MV-4-11 (cell line): ENCODE measurements around the gene BRCA1.

Source experiments
- DNase-seq: peaks from one replicate; lab custom pipeline; 2025; lab: John Stamatoyannopoulos, UW

BRCA1 gene

DNA sequence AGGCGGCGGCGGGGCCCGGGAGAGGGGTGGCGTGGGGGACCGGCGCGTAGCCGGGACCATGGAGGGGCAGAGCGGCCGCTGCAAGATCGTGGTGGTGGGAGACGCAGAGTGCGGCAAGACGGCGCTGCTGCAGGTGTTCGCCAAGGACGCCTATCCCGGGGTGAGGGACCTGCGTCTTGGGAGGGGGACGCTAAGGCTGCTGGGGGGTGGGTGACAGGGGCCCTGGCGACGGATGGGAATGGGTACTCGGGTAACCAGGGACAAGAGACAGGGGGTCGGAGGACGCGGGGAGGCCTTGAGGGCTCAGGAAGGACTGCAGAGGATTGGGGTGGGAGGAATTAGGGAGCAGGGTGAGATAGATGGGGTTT is 99.9 kb downstream of the BRCA1 start:
- no peak for DNase-seq

DNA sequence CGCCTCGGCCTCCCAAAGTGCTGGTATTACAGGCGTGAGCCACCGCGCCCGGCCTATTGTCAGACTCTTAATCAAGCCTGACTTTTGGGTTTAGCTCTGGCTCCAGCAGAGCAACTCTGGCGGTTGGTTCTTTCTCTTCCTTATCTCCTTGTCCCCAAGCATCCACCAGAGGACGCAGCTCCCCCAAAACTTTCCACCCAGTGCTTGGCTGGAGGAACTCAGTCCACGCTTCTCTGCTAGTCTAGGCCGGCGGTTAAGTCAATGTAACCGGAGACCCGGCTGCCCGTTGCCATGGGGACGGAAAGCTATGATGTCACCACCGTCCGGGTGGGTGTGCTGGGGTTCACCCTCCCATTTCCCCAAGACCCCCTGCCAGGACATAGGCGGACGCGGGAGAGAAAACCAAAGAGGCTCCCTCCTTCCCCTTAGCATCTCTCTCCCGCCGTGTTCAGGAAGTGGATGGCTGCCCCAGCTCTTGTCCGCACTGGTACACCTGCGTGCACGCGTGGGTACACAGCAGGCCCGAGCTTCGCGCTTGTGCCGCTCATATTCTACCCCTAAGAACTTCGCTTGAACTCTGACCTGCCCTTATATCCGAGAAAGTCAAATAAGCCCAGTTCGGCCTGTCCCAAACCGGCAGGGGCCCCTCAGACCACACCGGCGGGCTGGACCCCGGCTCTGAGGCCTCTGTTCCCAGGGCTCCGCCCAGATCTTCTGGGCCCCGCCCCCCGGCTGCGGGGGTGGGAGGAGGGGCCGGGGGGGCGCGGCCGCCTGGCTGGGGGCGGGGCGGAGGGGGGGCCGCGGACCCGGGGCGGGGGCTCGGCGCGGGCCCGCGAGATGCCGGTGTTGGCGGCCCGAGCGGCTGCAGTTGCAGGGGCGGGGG is 100.5 kb downstream of the BRCA1 start, which contains the start of gene RND2:
Gene RND2 (plus strand): TSS at position 825 of the 883 bp plus-strand sequence. CDS start 117 bp downstream, outside the sequence.
- peak; percentile 95 for DNase-seq

DNA sequence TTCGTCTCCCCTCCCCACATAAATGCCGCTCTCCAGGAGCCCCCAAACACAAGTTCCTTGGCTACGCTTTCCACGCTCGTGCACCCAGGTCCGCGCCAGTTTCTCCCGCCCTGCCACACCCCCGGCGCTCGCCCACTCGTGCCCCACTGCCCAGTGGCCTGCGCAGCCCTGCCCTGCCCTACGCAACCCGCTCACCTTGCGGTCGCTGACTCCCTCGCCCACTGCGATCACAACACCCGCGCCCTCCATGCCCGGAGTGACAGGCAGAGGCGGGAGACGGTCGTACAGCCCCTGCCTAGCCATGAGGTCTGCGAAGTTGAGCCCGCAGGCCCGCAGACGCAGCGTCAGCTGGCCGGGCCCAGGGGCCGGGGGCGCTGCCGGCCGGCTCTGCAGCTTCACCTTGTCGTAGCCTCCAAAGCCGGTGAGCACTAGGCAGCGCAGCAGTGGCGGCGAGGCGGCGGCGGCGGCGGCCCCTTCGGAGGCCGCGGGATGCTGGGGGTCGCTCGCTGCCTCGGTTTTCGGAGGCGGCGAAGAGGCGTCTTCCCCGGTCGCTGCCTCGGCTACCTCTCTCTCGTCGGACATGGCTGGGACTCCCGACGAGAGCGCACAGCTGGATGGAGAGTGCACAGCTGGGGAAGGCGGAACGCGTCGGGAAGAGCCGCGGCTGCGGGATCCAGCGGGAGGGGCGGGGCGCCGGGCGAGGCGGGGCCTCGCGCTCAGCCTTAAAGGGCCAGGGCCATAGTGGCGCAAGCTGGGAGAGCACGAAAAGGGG is 103.2 kb downstream of the BRCA1 start, which contains the start of gene VAT1:
Gene VAT1 (minus strand): TSS at position 645 of the 772 bp plus-strand sequence. CDS start 63 bp downstream, at position 582.
- peak; percentile 55 for DNase-seq

DNA sequence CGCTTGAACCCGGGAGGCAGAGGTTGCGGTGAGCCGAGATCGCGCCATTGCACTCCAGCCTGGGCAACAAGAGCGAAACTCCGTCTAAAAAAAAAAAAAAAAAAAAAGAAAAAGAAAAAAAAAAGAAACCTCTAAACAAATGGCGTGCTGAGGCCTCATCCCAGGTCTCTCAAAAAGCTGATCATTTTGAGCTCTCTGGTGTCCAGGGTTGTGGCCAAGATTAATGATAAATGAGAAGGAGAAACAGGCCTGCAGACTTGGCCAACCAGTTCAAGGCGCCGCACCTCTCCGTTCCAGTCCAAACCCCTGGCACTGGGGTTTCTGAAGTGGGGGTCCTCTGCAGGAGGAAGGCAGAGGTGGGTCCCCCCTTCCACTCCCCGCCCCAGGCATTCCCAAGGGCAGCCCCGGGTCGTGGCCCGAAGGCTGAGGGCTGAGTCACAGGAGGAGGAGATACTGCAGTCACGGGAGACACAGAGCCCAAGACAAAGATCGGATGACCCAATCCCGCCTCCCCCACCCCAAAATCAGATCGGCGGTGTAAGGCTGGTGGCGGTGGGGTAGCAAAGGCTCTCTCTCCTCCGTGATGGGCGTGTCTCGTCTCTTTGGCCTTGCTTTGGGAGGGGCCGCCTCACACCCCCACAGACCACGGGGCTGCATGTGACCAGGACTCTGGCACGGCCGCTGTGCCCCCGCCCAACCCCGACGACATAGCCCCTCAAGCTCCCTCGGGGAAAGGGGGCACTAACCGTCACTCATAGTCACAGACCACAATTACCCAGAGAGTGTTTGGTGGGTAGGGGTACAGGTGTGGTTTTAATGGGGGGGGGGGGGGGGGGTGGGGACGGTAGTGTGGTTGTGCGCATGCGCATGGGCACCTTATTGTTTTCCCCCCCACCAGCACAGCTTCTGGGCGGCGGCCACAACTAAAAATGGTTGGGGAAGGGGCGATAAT is 104.1 kb downstream of the BRCA1 start:
- peak; percentile 53 for DNase-seq

DNA sequence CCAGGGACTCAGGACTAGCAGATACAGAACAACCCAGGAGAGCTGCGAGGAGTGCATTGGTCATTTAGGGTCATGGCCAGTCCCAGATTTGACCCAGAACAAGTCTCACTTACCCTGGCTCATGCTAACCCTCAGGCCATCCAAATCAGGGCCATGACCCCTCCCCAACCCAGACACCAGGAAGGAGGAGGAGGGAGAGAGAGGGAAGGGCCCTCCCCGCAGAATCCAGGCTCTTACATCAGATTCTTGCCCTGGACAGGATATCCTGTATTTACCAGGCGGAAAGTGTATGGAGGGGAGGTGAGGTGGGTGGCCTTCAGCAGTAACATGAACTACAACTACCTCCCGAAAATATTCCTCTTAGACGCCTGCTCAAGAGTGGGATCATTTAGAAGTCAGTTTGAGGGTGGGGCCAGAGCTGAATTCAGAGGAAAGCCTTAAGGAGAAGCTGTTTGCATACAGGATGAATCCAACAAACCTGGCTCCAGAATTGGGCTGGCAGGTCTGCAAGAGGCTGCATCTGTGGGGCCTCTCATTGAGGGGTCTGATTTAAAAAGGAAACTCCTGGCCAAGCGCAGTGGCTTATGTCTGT is 105.0 kb downstream of the BRCA1 start:
- peak; percentile 46 for DNase-seq

DNA sequence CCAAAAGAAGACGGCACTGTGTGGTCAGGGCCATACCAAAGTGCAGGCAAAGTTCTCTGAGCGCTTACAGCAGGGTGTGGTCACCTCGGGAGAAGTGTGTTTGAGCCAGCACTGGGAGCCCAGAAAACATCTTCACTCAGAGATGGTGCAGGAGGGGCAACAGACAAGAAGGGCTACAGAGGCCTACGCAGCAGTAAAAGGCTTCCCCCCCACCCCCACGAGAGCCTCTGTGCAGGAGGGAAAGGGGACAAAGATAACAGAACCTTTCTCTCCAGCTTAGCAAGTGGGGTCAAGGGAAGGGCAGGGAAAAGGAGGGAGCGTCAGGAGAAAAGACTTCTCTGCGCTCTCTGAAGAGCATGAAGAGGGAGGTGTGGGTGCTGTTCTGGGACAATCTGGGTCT is 105.7 kb downstream of the BRCA1 start:
- peak; percentile 64 for DNase-seq

DNA sequence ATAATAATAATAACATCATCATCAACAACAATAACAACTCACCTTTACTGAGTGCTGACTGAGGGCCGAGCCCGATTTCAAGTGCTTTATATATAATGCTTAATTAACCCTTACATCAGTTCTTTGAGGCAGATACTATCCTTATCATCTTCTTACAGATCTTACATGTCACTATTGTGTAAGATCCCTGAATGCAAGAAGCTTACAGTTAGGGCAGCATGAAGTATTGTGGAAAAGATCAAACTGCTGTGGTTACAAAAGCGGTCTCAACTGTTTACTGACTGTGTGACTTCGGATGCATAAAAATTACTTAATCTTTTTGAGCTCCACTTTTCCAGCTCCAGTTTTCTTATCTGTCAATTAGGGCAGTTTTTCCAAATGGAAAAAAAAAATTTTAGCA is 106.2 kb downstream of the BRCA1 start:
- peak; percentile 90 for DNase-seq

DNA sequence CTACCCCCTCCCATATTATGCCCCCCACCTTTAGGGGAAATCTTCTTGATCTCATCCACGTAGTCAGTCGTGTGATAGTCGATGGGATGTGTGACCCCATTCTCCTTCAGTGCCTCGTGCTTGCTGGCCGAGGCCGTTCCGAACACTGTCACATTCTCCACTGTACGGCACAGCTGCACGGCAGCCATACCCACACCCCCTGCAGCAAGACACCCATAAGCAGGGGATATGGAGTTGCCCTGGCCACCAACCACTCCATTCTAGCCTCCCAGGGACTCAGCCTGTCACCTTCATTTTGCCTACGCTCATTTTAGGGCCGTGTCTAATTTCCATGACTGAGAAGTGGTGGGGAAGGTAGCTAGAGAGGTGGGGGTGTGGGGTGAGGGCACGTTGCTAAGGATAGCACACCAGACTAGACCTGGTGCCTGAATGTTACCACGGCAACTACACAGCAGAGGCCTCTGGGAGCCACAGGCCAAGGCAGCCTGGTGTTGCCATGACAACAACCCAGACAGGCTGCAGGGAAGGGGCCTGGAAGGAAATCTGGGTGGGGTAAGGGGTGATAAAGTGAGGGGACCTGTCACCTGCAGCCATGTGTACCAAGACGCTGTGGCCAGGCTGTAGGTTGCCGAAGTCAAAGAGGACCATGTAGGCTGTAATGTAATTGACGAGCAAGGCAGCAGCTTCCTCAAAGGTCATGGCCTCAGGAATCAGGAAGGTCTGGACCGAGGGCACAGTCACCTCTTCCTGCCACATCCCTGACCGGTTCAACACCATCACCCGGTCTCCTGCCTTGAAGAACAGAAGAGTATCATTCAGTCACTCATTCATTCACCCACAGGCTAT is 106.9 kb downstream of the BRCA1 start:
- peak; percentile 74 for DNase-seq

DNA sequence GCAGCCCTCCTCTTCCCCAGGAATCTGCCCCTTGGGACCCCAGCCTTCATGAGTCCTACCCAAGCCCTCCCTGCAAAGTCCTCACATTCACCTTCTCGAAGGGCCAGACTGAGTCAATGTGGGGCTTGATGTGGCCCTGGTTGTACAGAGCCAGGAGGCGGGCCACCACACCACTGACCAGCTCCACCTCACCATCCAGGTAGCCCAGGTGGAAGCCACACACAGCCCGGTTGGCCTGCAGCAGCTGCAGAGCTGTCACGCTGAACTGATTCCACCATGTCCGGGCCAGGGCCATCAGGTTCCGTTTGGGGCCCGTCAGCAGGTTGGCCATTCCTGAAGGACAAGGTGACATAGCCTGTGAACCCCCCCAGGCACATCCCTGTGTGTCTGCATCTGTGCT is 108.9 kb downstream of the BRCA1 start:
- no peak for DNase-seq

DNA sequence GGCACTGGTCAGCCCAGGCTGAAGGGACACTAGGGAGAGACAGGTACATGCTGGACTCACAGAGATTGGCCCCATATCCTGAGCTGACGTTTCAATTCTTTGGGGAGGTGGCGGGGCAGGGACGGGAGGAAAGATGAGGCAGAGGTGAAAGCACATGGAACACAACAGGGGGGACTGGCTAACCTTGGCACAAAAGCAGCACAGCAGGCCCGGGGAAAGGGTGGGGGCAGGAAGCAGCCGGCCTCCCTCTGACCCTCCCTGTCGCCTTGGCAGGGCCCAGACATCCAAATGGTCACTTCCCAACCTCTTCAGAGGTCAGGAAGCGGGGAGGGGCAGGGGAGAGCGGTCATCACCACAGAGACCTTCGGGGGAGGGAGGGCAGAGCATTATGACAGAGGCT is 109.6 kb downstream of the BRCA1 start:
- no peak for DNase-seq

DNA sequence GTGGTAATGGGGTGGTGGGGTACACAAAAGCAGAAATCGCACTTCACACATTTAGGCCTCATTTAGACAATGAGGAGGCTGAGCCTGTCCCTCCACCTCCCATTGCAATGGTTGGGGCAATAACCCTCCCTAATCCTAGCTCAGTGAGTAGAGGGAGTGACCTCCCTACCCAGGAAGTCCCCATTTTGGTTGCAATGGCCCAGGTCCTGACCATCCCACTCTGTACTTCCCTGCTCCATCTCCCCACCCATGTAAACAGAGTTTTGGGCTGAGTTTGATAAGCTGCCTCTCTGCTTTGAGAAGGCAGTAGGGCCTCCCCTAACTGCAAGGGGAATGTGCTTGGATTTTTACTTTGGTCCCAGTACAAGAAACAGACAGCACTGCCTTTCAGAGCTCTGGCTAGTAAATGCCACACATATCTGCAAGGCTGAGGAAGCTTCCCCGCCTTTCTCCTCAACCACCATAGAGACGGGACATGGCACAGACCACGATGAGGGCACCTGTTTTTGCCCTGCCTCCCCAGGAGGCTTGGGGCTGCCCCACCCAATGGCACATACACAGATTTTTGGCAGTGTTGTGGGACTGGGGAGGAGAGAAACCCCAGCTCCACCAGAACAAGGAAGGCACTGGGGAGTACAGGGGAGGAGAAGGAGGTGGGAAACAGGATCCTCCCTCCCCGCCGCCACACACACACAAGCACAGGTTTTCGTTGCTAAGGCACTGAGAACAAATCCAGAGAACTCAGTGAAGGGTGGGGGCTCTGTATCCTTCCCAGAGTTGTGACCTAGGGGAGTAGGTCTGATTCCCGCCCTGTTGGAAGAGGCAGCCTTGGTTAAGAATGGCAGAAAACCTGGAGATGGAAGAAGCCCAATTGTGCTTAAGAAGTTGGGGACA is 110.3 kb downstream of the BRCA1 start:
- DNase-seq: no peak

DNA sequence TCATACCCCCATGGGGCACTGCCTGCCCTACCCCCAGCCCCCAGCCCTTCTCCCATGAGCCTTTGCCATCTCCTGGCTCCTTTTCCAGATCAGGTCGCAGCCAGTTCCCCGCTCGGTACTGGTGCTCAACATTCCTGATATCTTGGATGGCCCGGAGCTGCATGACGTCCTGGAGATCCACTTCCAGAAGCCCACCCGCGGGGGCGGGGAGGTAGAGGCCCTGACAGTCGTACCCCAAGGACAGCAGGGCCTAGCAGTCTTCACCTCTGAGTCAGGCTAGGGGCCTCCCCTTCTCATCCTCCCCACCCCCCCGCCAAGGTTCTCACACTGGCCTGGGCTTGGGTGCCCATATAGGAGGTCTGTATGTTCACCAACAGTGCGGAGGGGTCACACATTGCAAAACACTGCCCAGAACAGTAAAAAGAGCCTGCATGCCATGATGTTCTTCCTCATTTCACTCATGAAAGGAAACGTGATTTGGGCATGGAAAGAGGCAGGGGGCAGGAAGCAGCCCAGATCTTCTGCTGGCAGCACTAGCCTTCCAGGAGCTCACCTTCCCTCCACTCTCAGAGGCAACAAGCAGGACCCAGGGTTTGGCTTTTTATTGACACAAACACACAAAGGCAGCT is 111.0 kb downstream of the BRCA1 start:
- peak; percentile 77 for DNase-seq

DNA sequence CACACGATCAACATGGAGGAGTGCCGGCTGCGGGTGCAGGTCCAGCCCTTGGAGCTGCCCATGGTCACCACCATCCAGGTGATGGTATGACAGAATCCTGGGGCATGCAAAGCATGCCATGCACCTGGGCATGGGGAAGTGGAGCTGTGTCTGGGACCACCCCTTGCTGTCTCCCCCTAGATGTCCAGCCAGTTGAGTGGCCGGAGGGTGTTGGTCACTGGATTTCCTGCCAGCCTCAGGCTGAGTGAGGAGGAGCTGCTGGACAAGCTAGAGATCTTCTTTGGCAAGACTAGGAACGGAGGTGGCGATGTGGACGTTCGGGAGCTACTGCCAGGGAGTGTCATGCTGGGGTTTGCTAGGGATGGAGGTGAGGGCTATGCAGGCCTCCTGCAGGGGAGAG is 111.9 kb downstream of the BRCA1 start:
- DNase-seq: no peak

DNA sequence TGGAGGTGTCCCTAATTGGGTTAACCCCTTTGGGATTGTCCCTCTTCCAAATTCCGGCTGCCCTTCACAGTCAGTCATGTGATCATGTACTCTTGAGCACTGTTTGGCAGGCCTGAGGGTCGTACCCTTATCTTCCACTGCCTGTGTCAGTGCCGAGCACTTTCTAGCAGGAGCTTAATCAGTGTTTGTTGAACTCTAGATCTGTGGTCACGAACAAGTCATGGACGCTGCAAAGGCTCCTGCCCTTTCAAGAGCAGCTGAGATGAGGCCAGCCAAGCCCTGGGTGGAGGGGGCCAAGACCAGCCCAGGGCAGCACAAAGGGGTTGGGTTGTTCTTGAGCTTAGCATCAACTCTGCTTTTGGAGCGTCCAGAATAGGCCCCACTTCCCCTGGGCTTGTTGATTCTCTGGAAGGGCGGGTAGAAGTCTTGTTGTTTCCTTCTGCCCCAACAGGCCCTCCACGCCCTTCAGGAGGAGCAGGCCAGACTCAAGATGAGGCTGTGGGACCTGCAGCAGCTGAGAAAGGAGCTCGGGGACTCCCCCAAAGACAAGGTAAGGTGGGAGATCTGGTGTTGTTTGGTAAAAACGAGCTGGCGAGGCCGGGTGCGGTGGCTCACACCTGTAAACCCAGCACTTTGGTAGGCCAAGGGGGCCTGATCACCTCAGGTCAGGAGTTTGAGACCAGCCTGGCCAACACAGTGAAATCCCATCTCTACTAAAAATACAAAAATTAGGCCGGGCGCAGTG is 113.3 kb downstream of the BRCA1 start:
- DNase-seq: no peak

DNA sequence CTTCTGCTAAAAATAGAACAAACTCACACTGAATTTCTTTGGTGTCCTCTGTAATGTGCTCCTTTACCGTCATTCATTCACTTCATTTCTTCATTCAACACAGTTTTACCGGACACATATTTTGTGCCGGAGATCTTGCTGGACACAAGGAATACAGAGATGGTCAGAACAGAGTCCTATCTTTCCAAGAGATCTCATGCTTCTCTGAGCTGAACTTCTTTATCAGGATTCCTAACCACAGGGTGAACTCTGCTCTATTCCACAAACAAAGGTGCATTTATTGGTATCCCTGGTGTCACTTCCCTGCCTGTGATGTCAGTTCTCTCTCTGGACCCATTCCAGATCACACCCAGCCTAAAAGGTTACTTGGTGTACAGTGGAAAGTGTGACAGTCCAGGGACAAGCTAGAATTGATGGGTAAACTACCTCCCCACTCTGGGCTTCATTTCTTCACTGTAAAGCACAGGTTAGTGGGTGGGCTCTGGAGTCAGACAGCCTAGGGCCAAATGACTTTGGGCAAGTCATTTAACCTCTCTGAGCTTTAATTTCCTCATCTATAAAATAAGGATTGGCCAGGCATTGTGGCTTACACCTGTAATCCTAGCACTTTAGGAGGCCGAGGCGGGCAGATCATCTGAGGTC is 114.4 kb downstream of the BRCA1 start:
- no peak for DNase-seq

DNA sequence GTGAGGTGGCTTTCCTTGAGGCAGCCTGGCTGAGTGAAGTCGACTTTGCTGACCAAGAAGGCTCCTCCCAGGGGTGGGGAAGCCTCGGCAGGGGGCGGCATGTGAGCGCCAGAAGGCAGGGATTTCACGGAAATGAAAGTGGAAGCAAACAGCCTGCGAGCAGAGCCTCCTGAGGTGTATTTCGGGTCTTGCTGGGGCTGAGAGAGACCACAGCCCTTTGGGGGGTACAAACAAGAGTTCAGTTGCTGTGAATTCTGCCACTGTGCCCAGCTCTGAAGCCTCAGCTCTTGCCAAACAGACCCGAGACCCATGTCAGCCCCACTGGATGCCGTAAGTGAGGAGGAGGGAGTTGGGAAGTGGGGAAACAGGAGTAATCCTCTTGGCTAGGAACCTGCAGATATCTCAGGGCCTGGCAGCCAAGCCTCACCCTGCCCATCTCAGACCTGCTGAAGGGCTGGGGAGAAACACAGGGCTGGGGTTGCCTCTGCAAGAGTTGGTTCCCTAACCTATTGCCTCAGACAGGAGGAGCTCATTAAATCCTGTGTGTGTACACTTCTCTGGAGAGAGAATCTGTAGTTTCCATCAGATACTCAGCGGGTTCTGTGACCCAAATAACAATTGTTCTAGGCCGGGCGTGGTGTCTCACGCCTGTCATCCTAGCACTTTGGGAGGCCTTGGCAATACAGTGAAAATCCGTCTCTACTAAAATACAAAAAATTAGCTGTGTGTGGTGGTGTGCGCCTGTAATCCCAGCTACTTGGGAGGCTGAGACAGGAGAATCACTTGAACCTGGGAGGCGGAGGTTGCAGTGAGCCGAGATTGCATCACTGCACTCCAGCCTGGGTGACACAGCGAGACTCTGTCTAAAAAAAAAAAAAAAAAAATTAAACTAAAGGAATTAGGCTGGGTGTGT is 118.3 kb downstream of the BRCA1 start, which contains the start of gene IFI35:
Gene IFI35 (plus strand): TSS at position 146 of the 913 bp plus-strand sequence. CDS start 164 bp downstream, at position 310.
- DNase-seq: peak; percentile 89
